ENCODE data around the gene UBAC2. TPM values are rescaled to one million over a fixed set of nuclear protein-coding genes. Genes with fewer than 3 reads are reported as not detected.

UBAC2 gene
- total and polyA plus RNA-seq, 4 donors, result 32.9 to 42.3 (median 35.3) TPM

DNA sequence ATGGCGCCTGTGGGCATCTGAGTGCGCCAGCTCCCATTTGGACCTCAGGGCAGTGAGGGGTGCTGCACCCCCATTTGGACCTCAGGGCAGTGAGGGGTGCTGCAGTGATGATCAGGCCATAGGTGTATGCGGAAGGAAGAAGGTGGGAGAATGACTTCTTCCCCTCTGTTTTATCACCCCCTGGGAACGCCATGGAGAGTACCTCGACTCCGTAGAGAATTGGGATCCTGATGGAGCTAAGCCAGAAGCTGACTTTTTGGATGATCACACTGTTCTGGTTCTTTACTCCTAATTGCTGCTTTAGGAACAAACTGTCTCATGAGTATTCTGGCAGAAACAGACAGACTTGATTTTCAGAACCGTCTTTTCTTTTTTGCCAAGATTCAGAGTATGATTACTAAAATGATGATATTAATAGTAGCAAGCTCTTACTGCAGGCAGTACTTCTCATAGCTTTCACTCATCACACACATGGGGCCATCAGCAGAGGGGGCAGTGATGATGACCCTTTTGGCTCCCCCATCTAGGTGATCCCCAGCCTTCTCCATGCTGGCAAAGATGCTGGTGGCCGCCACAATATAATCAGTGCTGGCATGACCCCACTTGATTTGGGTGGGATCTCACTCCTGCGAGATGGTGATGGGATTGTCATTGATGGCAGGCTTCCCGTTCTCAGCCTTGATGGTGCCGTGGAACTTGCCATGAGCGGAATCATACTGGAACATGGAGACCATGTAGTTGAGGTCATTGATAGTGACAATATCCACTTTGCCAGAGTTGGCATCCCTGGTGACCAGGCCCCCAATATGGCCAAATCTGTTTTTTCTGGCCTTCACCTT lies 10.3 kb upstream of the UBAC2 start:
- no peak overlapping the region for H3K4me3 ChIP-seq (ENCODE audit: low read depth in 1 of 3, low read length in 3 of 3)
- no peaks in the 10 kb centered on the region for H3K9me3 ChIP-seq (ENCODE audit: control insufficient read depth in 4 of 4, low read length in 3 of 4)
- WGBS, result 94% methylated on average over 12 of the region's 12 CpGs
- H3K4me1 ChIP-seq (ENCODE audit: control insufficient read depth in 4 of 4, insufficient read depth in 4 of 4, low read length in 3 of 4), result no peaks in the 10 kb centered on the region
- DNase-seq (ENCODE audit: low spot score), result no peak
- TF ChIP-seq, protein P1, sequence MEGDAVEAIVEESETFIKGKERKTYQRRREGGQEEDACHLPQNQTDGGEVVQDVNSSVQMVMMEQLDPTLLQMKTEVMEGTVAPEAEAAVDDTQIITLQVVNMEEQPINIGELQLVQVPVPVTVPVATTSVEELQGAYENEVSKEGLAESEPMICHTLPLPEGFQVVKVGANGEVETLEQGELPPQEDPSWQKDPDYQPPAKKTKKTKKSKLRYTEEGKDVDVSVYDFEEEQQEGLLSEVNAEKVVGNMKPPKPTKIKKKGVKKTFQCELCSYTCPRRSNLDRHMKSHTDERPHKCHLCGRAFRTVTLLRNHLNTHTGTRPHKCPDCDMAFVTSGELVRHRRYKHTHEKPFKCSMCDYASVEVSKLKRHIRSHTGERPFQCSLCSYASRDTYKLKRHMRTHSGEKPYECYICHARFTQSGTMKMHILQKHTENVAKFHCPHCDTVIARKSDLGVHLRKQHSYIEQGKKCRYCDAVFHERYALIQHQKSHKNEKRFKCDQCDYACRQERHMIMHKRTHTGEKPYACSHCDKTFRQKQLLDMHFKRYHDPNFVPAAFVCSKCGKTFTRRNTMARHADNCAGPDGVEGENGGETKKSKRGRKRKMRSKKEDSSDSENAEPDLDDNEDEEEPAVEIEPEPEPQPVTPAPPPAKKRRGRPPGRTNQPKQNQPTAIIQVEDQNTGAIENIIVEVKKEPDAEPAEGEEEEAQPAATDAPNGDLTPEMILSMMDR (IDR thresholded peaks at IDR 0.05; ENCODE audit: low read depth, low read length, missing input control), result no peak
- TF ChIP-seq FOXA1 (IDR thresholded peaks at IDR 0.05), result no peak
- H3K27ac ChIP-seq (ENCODE audit: low read depth in 1 of 2, low read length in 2 of 2), result no peak overlapping the region
- H3K36me3 ChIP-seq (ENCODE audit: control insufficient read depth in 4 of 4, insufficient read depth in 3 of 4, low read depth in 1 of 4, low read length in 3 of 4), result no peaks in the 10 kb centered on the region
- no peak overlapping the region for H3K9ac ChIP-seq (ENCODE audit: low read depth in 1 of 2, low read length in 2 of 2)
- H3K27me3 ChIP-seq (ENCODE audit: control insufficient read depth in 4 of 4, insufficient read depth in 4 of 4, low read length in 3 of 4), result no peaks in the 10 kb centered on the region

DNA sequence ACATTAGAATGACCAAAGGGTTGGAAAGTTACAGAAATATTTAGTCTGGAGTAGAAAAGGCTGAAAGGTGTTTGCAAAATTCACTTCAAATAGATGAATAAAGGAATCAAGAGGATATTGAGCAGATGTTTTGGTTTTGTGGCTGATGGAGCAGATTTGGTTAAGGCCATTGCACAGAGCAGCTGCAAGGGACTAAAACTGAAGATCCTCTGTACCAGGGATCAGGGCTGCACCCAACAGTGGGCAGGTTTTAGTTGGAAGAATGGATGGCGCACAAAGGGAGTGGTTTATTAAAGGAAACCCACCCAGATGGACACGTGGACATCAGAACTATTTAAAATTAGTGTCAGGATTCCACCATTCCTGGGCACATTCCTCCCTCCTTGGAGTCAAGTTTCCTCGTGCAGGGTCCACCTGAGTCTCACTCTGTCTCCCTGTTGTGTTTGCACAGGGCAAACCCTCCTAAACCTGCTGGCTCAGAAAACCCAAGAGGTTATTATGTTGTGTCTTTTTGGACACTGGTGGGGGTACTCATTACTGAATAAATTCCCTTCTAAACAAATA lies 9.2 kb upstream of the UBAC2 start:
- no peaks in the 10 kb centered on the region for H3K9me3 ChIP-seq (ENCODE audit: control insufficient read depth in 4 of 4, low read length in 3 of 4)
- TF ChIP-seq, protein P2, sequence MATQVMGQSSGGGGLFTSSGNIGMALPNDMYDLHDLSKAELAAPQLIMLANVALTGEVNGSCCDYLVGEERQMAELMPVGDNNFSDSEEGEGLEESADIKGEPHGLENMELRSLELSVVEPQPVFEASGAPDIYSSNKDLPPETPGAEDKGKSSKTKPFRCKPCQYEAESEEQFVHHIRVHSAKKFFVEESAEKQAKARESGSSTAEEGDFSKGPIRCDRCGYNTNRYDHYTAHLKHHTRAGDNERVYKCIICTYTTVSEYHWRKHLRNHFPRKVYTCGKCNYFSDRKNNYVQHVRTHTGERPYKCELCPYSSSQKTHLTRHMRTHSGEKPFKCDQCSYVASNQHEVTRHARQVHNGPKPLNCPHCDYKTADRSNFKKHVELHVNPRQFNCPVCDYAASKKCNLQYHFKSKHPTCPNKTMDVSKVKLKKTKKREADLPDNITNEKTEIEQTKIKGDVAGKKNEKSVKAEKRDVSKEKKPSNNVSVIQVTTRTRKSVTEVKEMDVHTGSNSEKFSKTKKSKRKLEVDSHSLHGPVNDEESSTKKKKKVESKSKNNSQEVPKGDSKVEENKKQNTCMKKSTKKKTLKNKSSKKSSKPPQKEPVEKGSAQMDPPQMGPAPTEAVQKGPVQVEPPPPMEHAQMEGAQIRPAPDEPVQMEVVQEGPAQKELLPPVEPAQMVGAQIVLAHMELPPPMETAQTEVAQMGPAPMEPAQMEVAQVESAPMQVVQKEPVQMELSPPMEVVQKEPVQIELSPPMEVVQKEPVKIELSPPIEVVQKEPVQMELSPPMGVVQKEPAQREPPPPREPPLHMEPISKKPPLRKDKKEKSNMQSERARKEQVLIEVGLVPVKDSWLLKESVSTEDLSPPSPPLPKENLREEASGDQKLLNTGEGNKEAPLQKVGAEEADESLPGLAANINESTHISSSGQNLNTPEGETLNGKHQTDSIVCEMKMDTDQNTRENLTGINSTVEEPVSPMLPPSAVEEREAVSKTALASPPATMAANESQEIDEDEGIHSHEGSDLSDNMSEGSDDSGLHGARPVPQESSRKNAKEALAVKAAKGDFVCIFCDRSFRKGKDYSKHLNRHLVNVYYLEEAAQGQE (IDR thresholded peaks at IDR 0.05), result no peak
- TF ChIP-seq RXRA (IDR thresholded peaks at IDR 0.05) (no peak), RAD21 (IDR thresholded peaks at IDR 0.05) (no peak), JUND (IDR thresholded peaks at IDR 0.05) (no peak), HNF4A (conservative IDR thresholded peaks at IDR 0.05) (no peak), TAF1 (conservative IDR thresholded peaks at IDR 0.05) (no peak), EGR1 (IDR thresholded peaks at IDR 0.05; ENCODE audit: low read depth in 2 of 2) (no peak), MAX (IDR thresholded peaks at IDR 0.05) (no peak), FOXA1 (IDR thresholded peaks at IDR 0.05) (no peak), NR2F2 (IDR thresholded peaks at IDR 0.05) (no peak)
- DNase-seq (ENCODE audit: low spot score), result no peak
- no peaks in the 10 kb centered on the region for H3K36me3 ChIP-seq (ENCODE audit: control insufficient read depth in 4 of 4, insufficient read depth in 3 of 4, low read depth in 1 of 4, low read length in 3 of 4)
- H3K27me3 ChIP-seq (ENCODE audit: control insufficient read depth in 4 of 4, insufficient read depth in 4 of 4, low read length in 3 of 4), result no peaks in the 10 kb centered on the region
- no peaks in the 10 kb centered on the region for H3K4me1 ChIP-seq (ENCODE audit: control insufficient read depth in 4 of 4, insufficient read depth in 4 of 4, low read length in 3 of 4)
- no peak overlapping the region for H3K4me3 ChIP-seq (ENCODE audit: low read depth in 1 of 3, low read length in 3 of 3)
- no peak overlapping the region for H3K27ac ChIP-seq (ENCODE audit: low read depth in 1 of 2, low read length in 2 of 2)
- no peak overlapping the region for H3K9ac ChIP-seq (ENCODE audit: low read depth in 1 of 2, low read length in 2 of 2)
- WGBS, result 50% methylated on average over 3 of the region's 3 CpGs
